GM18520 (cell line): Measurements from ENCODE around the gene PRC1.
"Not testable (repeated sequence)": the region's sequence is repeated elsewhere in the genome, so short reads cannot be mapped to it uniquely, and the experiment has no call there.

Experiments used
- ATAC-seq: cut with Tn5 transposase; IDR thresholded peaks from one replicate; pipeline ENCODE4 v1.9.1; 2021; ENCODE audit not compliant: unreplicated experiment

PRC1 gene

GRCh38 chr15:90994417-90995311 is at the start of gene PRC1:
Gene PRC1, minus strand, starts transcription at chr15:90994535. Its CDS starts 118 bp downstream, at chr15:90994417.
- peak; percentile 92 for ATAC-seq

- ATAC-seq: no peak
Observed at GRCh38 chr15:91043202-91043874, 49.0 kb upstream of the PRC1 start.

GRCh38 chr15:91040856-91041255 is 46.5 kb upstream of the PRC1 start:
- no peak for ATAC-seq

- no peak for ATAC-seq
Observed at GRCh38 chr15:91039996-91040395, 45.7 kb upstream of the PRC1 start.

- no peak for ATAC-seq
Observed at GRCh38 chr15:91032919-91033803, 38.8 kb upstream of the PRC1 start.

GRCh38 chr15:91031796-91032195 is 37.5 kb upstream of the PRC1 start:
- ATAC-seq: no peak

- no peak for ATAC-seq
Observed at GRCh38 chr15:91027677-91028076, 33.3 kb upstream of the PRC1 start.

- no peak for ATAC-seq
Observed at GRCh38 chr15:91023720-91024119, 29.4 kb upstream of the PRC1 start.

- ATAC-seq: no peak
Observed at GRCh38 chr15:91022832-91023129, 28.4 kb upstream of the PRC1 start.

- ATAC-seq: peak; percentile 56
Observed at GRCh38 chr15:91022075-91022831, 27.9 kb upstream of the PRC1 start, which contains the start of gene VPS33B. Gene VPS33B, minus strand, starts transcription at chr15:91022594. Its CDS starts 345 bp downstream, at chr15:91022249.

- no peak for ATAC-seq
Observed at GRCh38 chr15:91021516-91022074, 27.3 kb upstream of the PRC1 start.

GRCh38 chr15:91018158-91018557 is 23.8 kb upstream of the PRC1 start:
- no peak for ATAC-seq

- ATAC-seq: no peak
Observed at GRCh38 chr15:91017716-91018115, 23.4 kb upstream of the PRC1 start.

- not testable (repeated sequence) for ATAC-seq
Observed at GRCh38 chr15:91013701-91014100, 19.4 kb upstream of the PRC1 start.

- no peak for ATAC-seq
Observed at GRCh38 chr15:91007266-91007665, 12.9 kb upstream of the PRC1 start.

GRCh38 chr15:91001209-91001608 is 6.9 kb upstream of the PRC1 start:
- ATAC-seq: no peak

GRCh38 chr15:90998737-90999136 is 4.4 kb upstream of the PRC1 start:
- no peak for ATAC-seq

- no peak for ATAC-seq
Observed at GRCh38 chr15:90994059-90994416, 297 bp downstream of the PRC1 start.

GRCh38 chr15:90991587-90992285 is 2.6 kb downstream of the PRC1 start:
- no peak for ATAC-seq

- ATAC-seq: no peak
Observed at GRCh38 chr15:90990446-90990845, 3.9 kb downstream of the PRC1 start.
